Dendritic cell treated with granulocyte-macrophage colony-stimulating factor and Interleukin-4, amounts not matched to agents 40 ng/mL and 50 ng/mL, for 4 days (primary cell): ENCODE results near the gene VILL.

Experiments used
- H3K27ac Mint-ChIP-seq: one replicate; pipeline ENCODE4 v1.8.0; 2022; ENCODE audit warnings: mild to moderate bottlenecking, mixed read lengths
- H3K27me3 Mint-ChIP-seq: one replicate; pipeline ENCODE4 v1.8.0; 2022; ENCODE audit warnings: mild to moderate bottlenecking, mixed read lengths
- H3K36me3 Mint-ChIP-seq: one replicate; pipeline ENCODE4 v1.8.0; 2022; ENCODE audit warnings: low read depth, mixed read lengths
- H3K4me1 Mint-ChIP-seq: one replicate; pipeline ENCODE4 v1.8.0; 2022; ENCODE audit warnings: low read depth, mixed read lengths
- H3K4me3 Mint-ChIP-seq: one replicate; pipeline ENCODE4 v1.8.0; 2022; ENCODE audit warnings: mild to moderate bottlenecking, moderate library complexity, mixed read lengths
- H3K9me3 Mint-ChIP-seq: one replicate; pipeline ENCODE4 v1.8.0; 2022; ENCODE audit warnings: mixed read lengths
- intact Hi-C: fragments of 100-400 bp; cut with micrococcal nuclease; formaldehyde crosslinking; loops from one replicate; pipeline ENCODE4 v1.15.0; 2022

The VILL gene

DNA sequence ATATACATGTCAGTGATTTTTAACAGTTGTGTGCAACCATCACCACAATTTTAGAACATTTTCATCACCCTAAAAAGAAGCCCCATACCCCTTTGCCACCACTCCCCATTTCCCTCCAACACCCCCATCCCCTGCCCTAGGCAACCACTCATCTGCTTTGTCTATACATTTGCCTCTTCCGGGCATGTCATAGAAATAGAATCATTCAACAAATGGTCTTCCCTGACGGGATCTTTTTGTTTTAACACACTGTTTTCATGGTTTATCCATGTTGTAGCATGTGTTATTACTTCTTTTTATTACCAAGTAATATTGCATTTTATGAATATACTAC lies 4.0 kb downstream of the VILL start:
- Mint-ChIP-seq H3K27me3 (no peaks in the 10 kb centered on the region), H3K4me3 (peak overlapping the region; percentile 79), H3K36me3 (peaks cover 17% of the 10 kb centered on the region), H3K27ac (peak overlapping the region; percentile 98), H3K9me3 (no peaks in the 10 kb centered on the region), H3K4me1 (peaks cover 76% of the 10 kb centered on the region)
- intact Hi-C loops: loop anchor here (2.0 kb wide), 1 partner anchor 14 kb away; no protein-coding TSS in a partner anchor

DNA sequence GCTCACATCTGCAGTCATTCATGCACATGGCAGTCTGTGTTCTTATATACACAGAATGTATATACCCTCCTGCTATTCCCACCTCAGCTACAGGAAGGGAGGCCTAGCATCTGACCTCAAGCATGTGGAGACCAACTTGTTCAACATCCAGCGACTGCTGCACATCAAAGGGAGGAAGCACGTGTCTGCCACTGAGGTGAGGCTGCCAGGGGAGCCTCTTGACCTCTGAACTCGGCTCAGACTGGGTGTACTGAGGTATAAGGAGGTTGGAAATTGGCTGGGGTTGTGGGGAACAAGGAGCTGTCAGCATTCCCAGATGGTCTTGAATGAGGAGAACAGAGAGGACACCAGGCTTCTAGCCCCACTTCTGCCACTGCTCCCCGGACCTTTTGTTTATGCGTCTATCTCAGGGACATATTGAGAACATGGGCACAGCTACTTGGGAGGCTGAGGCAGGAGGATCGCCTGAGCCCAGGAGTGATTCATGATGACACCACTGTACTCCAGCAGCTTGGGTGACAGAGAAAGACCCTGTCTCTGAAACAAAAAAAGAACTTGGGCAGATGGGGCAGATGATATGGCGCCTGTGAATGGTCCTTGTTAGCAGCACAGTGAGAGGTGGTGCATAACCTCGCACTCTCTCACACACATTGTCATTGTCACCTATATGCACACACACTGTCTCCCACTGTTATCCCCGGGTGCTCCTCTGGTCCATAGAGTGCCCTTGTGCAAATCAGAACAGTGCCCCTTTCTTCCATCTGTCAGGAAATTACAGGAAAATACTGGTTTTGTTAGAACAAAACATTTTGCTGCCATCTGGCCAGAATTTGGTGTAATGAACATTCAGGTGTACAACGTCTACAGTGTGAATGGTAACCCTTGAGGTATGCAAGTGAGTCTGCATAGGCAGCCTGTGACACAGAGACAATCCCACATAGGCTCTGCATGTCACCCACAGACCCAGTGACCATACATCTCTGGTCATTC lies 5.4 kb downstream of the VILL start:
- no peak overlapping the region for H3K4me3 Mint-ChIP-seq
- no peaks in the 10 kb centered on the region for H3K9me3 Mint-ChIP-seq
- peaks cover 76% of the 10 kb centered on the region for H3K4me1 Mint-ChIP-seq
- H3K36me3 Mint-ChIP-seq: peaks cover 17% of the 10 kb centered on the region
- H3K27ac Mint-ChIP-seq: peak overlapping the region; percentile 38
- no peaks in the 10 kb centered on the region for H3K27me3 Mint-ChIP-seq
- intact Hi-C loops: loop anchor here (2.0 kb wide), 1 partner anchor 15 kb away; no protein-coding TSS in a partner anchor

DNA sequence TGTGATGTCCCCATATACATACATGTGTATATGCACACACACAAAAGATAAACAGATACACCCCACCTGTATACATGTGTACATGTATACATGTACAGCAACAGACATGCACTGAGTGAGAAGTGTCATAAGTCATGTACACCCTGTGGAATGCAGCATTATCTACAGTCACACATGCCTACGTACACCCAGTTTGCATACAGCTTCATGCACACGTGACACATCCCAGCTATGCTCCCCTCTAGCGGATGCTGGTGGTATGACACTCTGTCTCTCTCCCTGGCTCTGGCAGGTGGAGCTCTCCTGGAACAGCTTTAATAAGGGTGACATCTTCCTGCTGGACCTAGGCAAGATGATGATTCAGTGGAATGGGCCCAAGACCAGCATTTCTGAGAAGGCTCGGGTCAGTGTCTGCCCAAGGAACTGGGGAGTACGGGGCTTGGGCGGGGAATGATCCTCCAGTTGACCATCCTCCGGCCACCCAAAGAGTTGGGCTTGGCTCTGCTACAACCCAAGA lies 6.3 kb downstream of the VILL start:
- intact Hi-C loops: no loop called here
- no peak overlapping the region for H3K4me3 Mint-ChIP-seq
- H3K27ac Mint-ChIP-seq: peak overlapping the region; percentile 38

DNA sequence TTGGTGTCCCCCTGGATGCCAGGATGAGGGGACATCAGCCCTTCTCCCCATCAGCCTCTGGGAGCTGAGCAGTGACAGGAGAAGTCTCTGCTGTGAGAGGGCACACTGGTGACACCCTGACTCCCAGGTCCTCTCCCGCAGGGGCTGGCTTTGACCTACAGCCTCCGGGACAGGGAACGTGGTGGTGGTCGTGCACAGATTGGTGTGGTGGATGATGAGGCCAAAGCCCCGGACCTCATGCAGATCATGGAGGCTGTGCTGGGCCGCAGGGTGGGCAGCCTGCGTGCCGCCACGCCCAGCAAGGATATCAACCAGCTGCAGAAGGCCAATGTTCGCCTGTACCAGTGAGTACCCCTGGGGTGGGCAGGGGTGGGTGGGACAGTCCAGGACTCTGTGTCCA lies 6.8 kb downstream of the VILL start:
- H3K4me1 Mint-ChIP-seq: peaks cover 68% of the 10 kb centered on the region
- H3K9me3 Mint-ChIP-seq: no peaks in the 10 kb centered on the region
- H3K27me3 Mint-ChIP-seq: no peaks in the 10 kb centered on the region
- no peak overlapping the region for H3K4me3 Mint-ChIP-seq
- peak overlapping the region; percentile 38 for H3K27ac Mint-ChIP-seq
- peaks cover 27% of the 10 kb centered on the region for H3K36me3 Mint-ChIP-seq
- intact Hi-C loops: no loop called here

More for the DNA sequence above, 6.3 kb downstream of the VILL start:
- Mint-ChIP-seq H3K4me1 (peaks cover 68% of the 10 kb centered on the region), H3K27me3 (no peaks in the 10 kb centered on the region), H3K9me3 (no peaks in the 10 kb centered on the region), H3K36me3 (peaks cover 22% of the 10 kb centered on the region)

DNA sequence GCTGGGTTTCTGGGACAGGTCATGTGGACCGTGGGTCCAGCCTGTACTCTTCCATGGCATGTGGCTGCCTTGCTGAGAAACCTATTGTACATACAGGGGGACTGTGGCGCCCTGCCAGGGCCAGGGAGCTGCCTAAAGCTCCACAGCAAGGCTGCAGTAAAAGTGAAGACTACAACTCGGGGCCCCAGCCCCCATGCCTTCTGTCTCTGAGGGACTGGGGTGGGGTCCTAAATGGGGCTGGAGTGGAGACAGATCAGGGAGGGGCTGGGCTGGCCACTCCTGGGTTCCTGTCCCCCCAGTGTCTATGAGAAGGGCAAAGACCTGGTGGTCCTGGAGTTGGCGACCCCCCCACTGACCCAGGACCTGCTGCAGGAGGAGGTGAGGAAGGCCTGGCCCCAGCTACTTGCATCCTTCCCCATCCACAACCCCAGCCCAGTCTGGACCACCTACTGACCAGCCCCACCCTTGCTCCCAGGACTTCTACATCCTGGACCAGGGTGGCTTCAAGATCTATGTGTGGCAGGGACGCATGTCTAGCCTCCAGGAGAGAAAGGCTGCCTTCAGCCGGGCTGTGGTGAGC lies 7.3 kb downstream of the VILL start:
- Mint-ChIP-seq H3K4me1 (peaks cover 70% of the 10 kb centered on the region), H3K27ac (peak overlapping the region; percentile 98), H3K9me3 (no peaks in the 10 kb centered on the region), H3K36me3 (peaks cover 32% of the 10 kb centered on the region), H3K4me3 (peak overlapping the region; percentile 75), H3K27me3 (no peaks in the 10 kb centered on the region)
- intact Hi-C loops: no loop called here

DNA sequence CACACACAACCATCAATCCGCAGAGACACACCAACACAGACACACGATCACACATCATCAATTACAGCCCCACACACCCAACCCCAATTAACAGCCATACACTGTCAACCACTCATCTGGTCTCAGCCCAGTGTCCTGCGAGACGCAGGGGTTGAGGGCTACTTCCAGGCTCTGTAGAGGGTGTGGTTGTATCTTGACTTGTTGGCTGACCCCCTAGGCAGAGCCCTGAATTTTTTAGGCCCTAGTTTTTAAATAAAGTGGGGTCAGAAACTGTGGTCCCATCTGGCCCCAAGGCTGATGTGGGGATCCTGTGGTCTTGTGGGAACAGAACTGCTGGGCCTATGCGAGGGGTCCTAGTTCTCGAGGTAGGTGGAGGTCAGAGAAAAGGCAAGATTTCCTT lies 9.2 kb downstream of the VILL start:
- Mint-ChIP-seq H3K27me3 (no peaks in the 10 kb centered on the region), H3K4me3 (no peak overlapping the region), H3K4me1 (peaks cover 73% of the 10 kb centered on the region), H3K36me3 (peaks cover 41% of the 10 kb centered on the region), H3K9me3 (no peaks in the 10 kb centered on the region), H3K27ac (peak overlapping the region; percentile 98)
- intact Hi-C loops: no loop called here

DNA sequence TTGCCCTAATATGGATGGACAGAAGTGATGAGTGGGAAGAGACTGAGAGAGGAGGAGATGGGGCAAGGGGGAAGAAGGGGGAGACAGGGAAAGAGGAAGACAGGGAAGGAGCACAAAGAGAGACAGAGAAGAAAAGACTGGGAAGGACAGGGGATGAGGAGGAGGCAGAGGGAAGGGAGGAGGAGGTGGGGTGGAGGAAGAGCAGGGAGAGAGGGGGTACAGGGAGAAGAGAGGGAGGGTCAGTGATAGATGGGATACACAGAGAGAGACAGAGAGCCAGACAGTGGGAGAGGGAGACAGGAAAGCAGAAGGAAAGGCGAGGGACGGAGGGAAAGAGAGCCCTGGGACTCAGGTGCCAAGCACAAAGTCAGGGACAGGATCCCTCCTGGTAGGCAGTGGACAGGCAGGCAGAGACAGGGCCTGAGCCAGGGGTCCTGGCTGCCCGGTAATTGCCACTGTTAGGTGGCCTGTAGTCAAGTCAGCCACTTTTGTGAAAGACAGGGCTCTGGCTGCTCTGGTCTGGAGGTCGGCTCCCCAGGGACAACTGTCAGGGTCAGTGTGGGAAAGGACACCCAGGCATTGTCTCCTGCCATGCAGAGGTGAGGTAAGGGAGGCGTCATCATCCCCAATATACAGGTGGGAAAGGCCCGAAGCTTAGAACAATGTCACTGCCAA lies 9.8 kb downstream of the VILL start:
- intact Hi-C loops: no loop called here
- H3K27ac Mint-ChIP-seq: peak overlapping the region; percentile 14
- peaks cover 71% of the 10 kb centered on the region for H3K4me1 Mint-ChIP-seq
- peaks cover 47% of the 10 kb centered on the region for H3K36me3 Mint-ChIP-seq
- no peaks in the 10 kb centered on the region for H3K27me3 Mint-ChIP-seq
- H3K4me3 Mint-ChIP-seq: no peak overlapping the region
- H3K9me3 Mint-ChIP-seq: no peaks in the 10 kb centered on the region

DNA sequence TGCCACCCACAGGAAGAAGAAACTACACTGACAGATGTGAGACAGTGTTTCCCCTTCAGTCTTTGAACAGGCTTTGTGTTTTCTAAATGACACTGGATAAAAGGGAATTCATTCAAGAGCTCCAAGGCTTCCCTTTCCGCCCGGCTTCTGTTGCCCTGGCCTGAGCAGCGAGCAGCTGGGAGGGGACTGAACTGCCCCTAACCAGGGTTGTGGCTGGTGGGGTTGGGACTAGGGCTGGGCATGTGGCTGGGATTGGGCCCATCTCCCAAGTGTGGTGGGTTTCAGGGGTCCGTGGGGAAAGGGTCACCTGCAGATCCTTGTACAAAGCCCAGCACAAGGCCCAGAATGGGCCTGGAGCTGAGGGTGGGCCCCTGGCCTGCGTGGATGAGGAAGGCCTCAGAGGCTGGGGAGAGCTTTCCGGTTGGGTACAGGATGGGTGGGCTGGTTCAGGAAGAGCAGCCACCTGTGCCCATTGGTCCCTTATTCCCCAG lies 10.4 kb downstream of the VILL start:
- H3K27ac Mint-ChIP-seq: no peak overlapping the region
- H3K27me3 Mint-ChIP-seq: no peaks in the 10 kb centered on the region
- H3K4me1 Mint-ChIP-seq: peaks cover 65% of the 10 kb centered on the region
- peaks cover 47% of the 10 kb centered on the region for H3K36me3 Mint-ChIP-seq
- no peaks in the 10 kb centered on the region for H3K9me3 Mint-ChIP-seq
- intact Hi-C loops: no loop called here
- no peak overlapping the region for H3K4me3 Mint-ChIP-seq

DNA sequence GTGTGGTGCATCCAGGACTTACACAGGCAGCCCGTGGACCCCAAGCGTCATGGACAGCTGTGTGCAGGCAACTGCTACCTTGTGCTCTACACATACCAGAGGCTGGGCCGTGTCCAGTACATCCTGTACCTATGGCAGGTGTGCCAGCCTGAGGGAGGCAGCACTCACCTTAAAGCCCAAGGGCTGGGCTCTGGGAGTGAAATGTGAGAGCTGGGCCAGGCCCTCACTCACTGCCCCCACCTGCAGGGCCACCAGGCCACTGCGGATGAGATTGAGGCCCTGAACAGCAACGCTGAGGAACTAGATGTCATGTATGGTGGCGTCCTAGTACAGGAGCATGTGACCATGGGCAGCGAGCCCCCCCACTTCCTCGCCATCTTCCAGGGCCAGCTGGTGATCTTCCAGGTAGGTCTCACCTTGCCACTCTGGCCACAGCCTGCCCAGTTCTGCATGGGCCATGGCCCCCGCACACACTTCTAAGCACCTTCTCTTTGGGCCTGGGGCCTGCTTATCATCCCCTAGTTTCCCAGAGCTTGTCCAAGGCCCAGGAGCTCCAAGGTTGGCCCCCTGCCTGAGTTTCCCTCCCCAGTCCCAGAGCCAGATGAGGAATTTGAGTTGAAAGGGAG lies 11.0 kb downstream of the VILL start:
- no peaks in the 10 kb centered on the region for H3K9me3 Mint-ChIP-seq
- H3K4me3 Mint-ChIP-seq: no peak overlapping the region
- H3K36me3 Mint-ChIP-seq: peaks cover 48% of the 10 kb centered on the region
- H3K4me1 Mint-ChIP-seq: peaks cover 59% of the 10 kb centered on the region
- intact Hi-C loops: no loop called here
- H3K27me3 Mint-ChIP-seq: no peaks in the 10 kb centered on the region
- H3K27ac Mint-ChIP-seq: no peak overlapping the region

DNA sequence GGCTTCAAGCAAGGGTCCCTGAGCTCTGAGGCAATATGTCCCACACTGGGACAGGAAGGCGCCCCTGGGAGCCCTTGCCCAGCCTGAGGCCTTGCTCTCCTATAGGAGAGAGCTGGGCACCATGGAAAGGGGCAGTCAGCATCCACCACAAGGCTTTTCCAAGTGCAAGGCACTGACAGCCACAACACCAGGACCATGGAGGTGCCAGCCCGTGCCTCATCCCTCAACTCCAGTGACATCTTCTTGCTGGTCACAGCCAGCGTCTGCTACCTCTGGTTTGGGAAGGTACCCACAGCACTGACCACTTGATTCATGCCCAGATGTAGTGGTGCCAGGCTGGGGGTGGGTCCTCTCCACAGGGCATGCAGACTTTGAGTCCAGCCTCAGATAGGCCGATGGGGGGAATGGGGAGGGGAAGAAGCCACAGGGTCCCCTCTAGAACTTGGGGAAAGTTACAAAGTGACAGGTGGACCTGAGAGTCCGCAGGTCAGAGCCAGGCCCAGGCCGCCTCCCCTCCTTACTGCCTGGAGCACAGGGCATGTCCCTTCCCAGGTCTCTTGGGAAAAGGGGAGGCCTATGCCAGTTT lies 11.8 kb downstream of the VILL start:
- H3K27me3 Mint-ChIP-seq: no peaks in the 10 kb centered on the region
- intact Hi-C loops: no loop called here
- H3K27ac Mint-ChIP-seq: no peak overlapping the region
- H3K9me3 Mint-ChIP-seq: no peaks in the 10 kb centered on the region
- peaks cover 50% of the 10 kb centered on the region for H3K36me3 Mint-ChIP-seq
- H3K4me3 Mint-ChIP-seq: no peak overlapping the region
- peaks cover 51% of the 10 kb centered on the region for H3K4me1 Mint-ChIP-seq

DNA sequence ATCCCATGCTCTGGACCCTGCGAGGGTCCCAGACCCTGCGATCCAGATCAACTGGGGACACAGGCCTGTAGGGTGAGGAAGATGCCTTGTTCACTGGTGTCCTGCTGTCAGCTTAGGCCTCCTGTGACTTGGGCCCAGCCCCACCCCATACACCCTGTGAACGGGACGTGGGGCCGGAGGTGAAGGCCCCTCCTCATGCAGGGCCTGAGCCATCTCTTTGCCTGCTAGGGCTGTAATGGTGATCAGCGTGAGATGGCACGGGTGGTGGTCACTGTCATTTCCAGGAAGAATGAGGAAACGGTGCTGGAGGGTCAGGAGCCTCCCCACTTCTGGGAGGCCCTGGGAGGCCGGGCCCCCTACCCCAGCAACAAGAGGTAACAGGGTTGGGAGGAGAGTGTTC lies 12.4 kb downstream of the VILL start:
- H3K9me3 Mint-ChIP-seq: no peaks in the 10 kb centered on the region
- no peaks in the 10 kb centered on the region for H3K27me3 Mint-ChIP-seq
- H3K4me1 Mint-ChIP-seq: peaks cover 48% of the 10 kb centered on the region
- intact Hi-C loops: loop anchor here (1.0 kb wide), 1 partner anchor 29 kb away; no protein-coding TSS in a partner anchor
- H3K36me3 Mint-ChIP-seq: peaks cover 55% of the 10 kb centered on the region
- H3K27ac Mint-ChIP-seq: no peak overlapping the region
- H3K4me3 Mint-ChIP-seq: no peak overlapping the region

DNA sequence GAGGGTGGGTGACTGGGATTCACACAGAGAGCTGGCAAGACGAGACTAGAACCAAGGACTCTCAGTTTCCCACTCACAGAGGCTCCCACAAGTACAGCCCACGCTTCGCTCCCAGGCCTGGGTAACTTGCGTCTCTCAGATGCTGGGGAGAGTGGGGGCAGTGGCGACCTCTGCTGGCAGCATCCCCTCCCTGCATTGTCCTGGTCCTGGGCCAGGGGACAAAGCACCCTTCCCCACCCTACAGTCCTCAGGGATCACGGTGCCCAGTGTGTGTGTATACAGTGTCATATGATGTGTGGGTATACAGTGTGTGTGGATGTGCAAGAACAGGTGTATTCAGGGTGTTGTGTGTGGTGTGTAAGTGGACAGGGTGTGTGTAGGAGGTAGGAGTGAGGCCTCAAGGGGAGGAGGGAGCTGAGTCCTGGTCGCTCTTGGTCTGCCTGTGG lies 12.8 kb downstream of the VILL start:
- peaks cover 43% of the 10 kb centered on the region for H3K4me1 Mint-ChIP-seq
- intact Hi-C loops: loop anchor here (1.0 kb wide), 1 partner anchor 29 kb away; no protein-coding TSS in a partner anchor
- no peaks in the 10 kb centered on the region for H3K9me3 Mint-ChIP-seq
- no peaks in the 10 kb centered on the region for H3K27me3 Mint-ChIP-seq
- no peak overlapping the region for H3K27ac Mint-ChIP-seq
- H3K4me3 Mint-ChIP-seq: no peak overlapping the region
- peaks cover 60% of the 10 kb centered on the region for H3K36me3 Mint-ChIP-seq

DNA sequence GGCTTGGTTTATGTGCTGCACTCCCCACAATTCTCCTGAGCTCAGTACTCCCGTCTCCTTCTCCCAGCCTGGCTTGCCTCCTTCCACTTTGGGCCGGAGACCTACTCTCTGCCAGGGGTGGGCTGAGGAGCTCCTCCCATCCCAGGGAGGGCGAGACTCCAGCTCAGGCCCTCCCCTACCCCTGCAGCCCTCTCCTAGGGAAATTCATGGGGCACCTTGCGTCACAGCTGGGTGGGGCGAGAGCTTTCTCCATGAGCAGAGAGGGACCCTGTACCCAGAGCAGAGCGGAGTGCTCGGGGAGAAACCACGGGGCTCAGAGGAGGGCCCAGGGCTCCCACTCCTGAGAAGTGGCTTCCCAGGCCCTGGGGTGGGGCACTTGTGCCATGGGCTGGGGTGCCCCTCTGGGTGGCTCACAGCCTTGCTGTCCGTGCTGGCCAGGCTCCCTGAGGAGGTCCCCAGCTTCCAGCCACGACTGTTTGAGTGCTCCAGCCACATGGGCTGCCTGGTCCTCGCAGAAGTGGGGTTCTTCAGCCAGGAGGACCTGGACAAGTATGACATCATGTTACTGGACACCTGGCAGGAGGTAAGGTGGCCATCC lies 13.3 kb downstream of the VILL start:
- H3K27me3 Mint-ChIP-seq: no peaks in the 10 kb centered on the region
- intact Hi-C loops: loop anchor here (1.0 kb wide), 1 partner anchor 30 kb away; no protein-coding TSS in a partner anchor
- H3K36me3 Mint-ChIP-seq: peaks cover 64% of the 10 kb centered on the region
- no peaks in the 10 kb centered on the region for H3K9me3 Mint-ChIP-seq
- H3K4me1 Mint-ChIP-seq: peaks cover 38% of the 10 kb centered on the region
- H3K27ac Mint-ChIP-seq: no peak overlapping the region
- no peak overlapping the region for H3K4me3 Mint-ChIP-seq
